H1 (cell line): ENCODE data around the gene CENPM. TPM values are rescaled to one million over a fixed set of nuclear protein-coding genes. Genes with fewer than 3 reads are reported as not detected.

Experiments
- CHD7 ChIP-seq: fragments of 300-600 bp; sonication (generic); IDR thresholded peaks from 2 replicates; pipeline ENCODE4 v1.7.1; 2012; ENCODE audit warnings: low read length, moderate library complexity, mild to moderate bottlenecking, inconsistent platforms; ENCODE audit not compliant: insufficient replicate concordance
- polyA plus RNA-seq, 7 experiments: library from polyadenylated mRNA; depleted of rRNA in 3 of 7; stranded (reverse) in 5 of 7; unstranded in 2 of 7; fragments of >200 nt in 5 of 7; fragments of 200-250 nt in 2 of 7; gene quantifications; 1 replicate in 5 of 7; 2 replicates in 1 of 7; 4 replicates in 1 of 7; pipeline versions ENCODE4 v1.2.1 to v1.2.3, GENCODE V29; 2011 to 2013; ENCODE audit warnings: missing spikeins in 2 of 7, mixed read lengths in 2 of 7
- total RNA-seq: library from RNA; stranded (reverse); fragmentation: NEBNext Ultra II Directional; extraction: Animal tissue kit (Norgen Biotek cat#: 25700); gene quantifications from 2 replicates; pipeline ENCODE4 v1.2.1, GENCODE V29; 2021

CENPM gene
- total and polyA plus RNA-seq, 2 of the 8 experiments (the other 6 are each of a cell fraction or from before 2014, with no cell fraction given): 32.0 to 80.4 TPM

GRCh38 chr22:41898645-41899044 lies 48.3 kb downstream of the CENPM start (continued):
- TF ChIP-seq CHD7: no peak
